CD1c-positive myeloid dendritic cell (primary cell): Measurements from ENCODE around the gene GMDS.

Source experiments
- DNase-seq: peaks from one replicate; pipeline ENCODE4 v3.0.0-alpha.2; 2016; ENCODE audit errors: extremely low spot score

GMDS gene

DNA sequence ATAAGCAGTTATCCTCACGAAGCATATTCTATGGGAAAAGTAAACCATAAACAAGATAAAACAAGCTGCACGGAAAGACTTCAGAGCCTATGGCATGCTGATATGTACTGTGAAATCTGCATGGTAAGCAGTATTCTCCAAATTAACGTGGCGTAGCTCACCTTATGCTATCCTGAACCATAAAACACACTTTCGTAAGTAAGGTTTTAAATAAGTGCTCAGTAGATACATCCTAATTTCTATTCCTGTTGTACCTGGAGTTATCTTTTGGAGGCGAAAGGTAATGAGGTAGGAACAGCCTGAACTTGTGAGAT, 208.7 kb downstream of the GMDS start:
- no peak for DNase-seq

DNA sequence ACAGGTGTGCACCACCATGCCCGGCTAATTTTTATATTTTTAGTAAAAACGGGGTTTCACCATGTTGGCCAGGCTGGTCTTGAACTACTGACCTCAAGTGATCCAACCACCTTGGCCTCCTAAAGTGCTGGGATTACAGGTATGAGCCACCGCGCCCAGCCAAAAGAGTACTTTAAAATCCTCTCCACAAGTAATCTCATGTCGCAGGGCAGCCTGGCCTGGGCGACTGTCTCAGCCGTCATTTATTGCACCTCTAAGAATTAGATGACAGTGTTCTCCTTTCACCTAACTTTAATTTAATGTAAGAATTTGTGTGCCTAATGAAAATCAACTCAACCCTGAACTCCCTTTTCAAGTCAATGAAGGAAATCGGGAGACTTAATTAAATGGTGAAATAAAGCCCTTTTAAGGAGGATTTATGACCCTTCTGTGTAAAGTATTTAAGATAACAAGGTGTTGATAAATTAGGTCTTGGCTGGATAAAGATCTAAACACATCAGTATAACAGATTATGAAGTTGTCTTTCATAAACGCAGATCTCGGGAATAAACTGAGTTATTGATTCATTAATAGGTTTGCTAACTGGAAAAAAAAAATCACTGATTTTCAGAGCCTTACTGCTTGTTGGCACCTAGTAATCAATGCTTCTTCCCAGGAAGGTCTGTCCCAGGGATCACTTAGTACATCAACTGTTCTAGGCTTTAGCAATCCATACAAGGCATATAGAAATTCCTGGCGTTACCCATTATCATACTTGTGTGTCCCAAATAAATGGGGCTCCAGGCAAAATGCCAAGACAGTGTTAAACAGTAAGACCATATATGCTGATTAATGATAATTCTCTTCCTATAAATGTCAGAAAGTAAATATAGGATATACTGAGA, 209.3 kb downstream of the GMDS start:
- DNase-seq = no peak

DNA sequence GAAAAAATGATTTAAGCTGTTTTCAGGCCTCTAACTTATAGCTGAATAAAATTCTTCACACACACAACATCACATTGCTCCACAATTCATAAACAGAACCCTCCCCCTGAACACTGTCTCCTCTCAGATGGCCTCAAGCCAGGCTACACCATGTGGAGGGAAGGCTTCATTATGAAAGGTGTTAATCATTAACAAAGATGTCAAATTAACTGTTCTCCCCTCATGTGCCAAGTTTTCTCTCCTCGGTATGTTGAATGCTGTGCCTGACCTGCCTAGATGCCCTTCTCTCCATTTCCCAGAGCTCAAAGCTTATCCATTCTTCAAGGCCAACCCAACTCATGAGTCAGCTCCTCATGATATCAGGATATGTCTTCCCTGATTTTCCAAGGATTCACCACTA, 210.4 kb downstream of the GMDS start:
- no peak for DNase-seq

DNA sequence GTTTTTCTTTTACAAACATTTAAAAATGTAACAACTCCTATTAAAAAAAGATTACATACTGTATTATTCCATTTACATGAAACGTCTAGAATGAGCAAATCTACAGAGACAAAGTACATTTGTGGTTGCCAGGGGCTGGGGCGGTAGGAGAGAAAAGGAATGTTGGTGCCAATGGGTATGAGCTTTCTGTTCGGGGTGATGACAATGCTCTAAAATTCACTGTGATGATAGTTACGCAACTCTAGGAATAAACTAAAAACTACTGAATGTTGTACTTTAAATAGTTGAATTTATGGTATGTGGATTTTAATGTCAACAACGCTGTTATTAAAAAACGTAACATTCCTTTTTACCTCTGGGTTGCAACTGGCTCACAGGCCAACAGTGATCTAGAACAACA, 211.1 kb downstream of the GMDS start:
- DNase-seq = no peak

DNA sequence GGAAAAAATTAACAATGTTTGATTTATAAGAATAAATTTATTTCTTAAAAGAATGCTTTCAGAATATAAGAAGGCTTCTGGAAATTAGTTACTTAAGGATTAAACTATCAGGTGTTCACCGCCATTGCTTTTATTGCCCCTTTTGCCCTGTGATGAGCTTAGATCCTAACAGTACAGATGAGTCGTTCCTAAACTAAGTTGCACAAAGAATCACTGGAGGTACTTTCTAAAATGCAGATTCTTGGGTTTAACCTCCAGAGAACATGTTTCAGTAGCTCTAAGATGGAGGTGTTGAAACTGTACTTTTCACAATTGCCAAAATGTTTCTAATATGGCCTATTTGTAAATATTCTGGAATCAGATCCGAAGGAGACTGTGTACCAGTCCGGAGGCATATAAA, 211.9 kb downstream of the GMDS start:
- no peak for DNase-seq

DNA sequence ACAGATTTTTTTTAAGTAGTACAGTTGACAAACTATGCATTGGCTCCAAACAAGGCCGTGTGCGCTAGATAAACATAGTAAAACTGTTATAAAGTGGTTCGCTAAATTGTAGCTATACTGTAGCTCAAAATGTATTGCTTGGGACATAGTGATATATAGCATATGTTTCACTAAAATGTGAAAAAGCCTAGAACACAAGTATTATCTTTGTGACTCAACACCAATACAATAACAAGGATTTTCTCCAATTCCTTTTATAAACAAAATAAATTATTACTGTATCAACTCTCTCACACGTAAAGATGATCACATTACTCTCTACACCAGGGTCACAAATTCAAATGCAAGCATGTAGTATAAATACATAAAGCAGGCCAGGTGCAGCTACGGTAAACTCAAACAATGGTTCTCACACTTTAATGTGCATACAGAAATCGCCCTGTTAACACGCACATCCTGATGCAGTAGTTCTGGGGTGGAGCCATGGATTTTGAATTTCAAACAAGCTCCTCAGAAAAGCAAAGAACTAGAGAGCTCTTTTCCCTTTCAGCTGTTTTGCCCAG, 214.6 kb downstream of the GMDS start:
- DNase-seq = no peak

DNA sequence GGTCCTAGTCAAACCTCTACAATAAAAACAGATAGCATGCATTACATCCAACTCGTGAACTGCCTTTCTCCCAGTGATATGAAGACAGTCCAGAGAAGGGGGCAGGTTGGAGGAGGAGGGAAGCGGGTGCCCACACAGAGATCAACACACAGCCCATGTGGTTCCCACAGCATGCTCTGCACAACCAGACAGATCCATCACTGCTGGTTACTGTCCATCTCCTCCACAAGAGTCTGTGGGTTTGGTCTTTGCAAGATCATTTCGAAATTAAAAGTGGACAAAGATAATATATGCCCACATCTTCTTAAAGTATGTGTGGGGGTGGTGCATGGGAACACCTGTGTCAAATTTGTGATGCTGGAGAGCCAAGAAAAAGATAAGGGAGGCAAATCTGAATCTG, 215.5 kb downstream of the GMDS start:
- no peak for DNase-seq

DNA sequence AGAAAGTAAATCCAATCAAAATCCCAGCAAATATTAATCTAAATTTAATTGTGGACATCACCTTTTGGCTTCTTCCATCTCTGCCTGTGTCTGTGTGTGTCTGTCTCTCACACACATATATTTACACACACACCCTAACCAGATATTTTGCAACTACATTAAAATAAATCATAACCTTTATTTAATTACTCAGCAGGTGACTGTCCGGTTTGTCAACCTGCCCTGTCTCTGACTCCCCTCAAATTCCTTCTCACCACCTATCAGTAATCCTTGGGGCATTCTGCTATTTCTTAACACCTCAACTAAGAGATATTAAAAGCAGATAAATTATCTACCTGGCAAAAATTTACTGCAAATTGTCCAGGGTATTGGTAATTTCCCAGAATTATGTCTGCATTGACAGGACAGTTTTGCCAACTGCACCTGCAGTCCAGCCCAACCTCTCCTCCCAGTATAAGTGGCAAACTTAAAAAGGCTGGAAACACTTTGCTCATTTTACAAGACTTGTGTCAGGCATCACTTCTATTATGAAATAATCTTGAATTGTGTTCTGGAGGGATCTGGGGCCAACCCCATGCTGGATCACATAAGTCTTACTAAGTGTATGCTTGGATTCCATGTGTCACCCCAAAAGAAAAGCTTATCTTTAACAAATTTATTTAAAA, 216.1 kb downstream of the GMDS start:
- no peak for DNase-seq

DNA sequence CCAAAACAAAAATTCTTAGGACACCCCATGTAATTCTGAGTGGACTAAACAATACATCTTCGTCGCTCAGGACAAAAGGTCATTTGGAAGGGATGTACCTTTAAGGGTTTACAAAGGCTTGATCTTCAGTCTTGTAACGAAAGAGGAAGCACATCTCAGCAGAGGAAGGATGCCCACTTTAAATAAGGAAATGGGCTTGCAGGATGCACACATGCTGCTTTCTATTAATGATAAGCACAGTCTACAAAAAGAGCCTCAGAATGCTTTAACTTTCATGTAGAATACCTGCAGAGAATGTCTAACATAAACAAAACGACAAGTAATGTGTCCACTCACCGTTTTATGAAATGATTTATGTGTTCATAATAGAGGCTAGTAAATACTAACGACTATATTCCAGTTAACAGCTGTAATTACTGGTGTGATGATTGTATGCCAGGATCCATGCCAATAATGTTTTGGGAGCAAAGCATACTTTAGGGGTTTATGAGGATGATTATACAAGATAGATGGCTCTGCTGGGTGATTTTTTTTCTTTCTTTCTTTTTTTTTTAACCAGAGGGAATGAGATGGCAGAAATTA, 216.9 kb downstream of the GMDS start:
- peak; percentile 37 for DNase-seq

DNA sequence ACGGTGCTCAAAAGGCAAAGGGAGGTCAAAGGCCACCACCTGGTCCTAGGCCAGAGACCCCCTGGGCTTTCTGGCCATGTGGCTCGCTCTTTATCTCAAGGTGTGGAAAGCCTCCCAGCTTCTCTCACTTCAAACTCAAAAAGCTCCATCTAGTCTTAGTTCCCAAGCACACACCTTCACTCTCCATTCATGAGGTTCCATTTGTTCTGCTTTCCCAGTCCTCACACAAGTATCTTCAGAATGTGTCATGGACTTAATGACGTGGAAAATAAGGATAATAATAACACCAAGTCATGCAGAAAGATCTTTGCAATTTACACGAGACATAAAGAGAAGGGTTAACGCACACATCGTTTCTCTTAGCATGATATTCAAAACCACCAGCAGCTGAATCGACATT, 219.3 kb downstream of the GMDS start:
- no peak for DNase-seq

DNA sequence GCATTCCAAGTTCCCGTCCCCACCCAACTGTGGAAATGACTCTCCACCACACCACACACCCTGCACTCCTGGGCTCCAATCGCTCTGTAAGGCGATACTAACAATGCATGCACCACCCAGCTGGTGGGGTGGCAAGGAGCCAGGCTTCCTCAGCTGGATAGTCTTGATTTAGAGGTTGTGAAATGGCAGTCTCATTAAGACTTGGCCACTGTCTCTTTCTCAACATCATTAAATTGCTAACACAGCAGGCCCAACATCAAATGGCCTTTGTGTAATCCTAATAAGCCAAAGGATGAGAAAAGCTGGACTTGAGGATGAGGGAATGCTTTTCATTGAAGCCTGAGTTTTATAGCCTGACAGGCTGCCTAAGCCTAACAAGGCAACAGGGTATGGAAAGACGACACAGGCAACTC, 223.7 kb downstream of the GMDS start:
- DNase-seq = no peak

DNA sequence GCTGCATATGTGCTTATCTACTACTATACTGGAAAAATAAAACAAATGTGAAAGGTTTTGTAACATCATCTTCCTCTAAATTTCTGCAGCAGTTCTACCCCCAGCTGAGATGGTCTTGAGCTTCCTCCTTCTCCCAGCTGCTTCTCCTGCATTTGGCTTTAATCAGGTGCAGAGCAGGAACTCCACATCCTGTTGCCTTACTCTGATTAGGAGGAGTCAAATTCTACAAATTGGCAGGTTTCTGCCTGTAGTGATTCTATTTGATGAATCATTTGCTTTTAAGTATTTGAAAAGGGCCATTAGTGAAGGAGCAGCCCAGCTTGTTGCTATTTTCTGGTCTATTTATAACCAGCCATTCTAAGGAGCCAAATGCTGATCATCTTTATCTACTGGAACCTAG, 224.5 kb downstream of the GMDS start:
- DNase-seq = peak; percentile 11

DNA sequence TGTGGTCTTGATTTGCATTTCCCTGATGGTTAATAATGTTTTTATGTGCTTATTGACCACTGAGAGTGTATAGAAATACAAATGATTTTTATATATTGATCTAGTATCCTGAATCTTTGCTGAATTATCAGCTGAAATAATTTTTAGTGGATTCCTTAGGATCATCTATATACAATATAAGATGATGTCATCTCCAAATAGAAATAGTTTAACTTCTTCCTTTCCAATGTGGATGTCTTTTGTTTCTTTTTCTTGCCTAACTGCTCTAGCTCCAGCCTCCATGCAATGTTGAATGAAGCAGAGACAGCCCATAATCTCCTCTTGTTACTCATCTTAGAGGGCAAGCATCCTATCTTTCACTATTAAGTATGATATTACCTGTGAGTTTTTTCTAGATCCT, 226.4 kb downstream of the GMDS start:
- DNase-seq = no peak

DNA sequence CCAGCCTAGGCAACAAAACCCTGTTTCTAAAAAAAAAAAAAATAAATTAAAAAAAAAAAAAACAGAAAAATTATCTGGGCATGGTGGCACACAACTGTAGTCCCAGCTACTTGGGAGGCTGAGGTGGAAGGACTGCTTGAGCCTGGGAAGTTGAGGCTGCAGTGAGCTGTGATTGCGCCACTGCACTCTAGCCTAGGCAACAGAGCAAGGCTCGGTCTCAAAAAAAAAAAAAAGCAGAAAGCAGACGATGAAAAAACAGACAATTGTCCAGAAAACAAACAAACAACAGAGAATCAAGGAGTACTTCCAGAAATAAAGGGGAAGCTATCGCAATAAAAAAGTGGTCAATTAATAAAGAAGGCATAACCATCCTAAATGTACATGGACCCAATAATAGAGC, 229.4 kb downstream of the GMDS start:
- DNase-seq = no peak

DNA sequence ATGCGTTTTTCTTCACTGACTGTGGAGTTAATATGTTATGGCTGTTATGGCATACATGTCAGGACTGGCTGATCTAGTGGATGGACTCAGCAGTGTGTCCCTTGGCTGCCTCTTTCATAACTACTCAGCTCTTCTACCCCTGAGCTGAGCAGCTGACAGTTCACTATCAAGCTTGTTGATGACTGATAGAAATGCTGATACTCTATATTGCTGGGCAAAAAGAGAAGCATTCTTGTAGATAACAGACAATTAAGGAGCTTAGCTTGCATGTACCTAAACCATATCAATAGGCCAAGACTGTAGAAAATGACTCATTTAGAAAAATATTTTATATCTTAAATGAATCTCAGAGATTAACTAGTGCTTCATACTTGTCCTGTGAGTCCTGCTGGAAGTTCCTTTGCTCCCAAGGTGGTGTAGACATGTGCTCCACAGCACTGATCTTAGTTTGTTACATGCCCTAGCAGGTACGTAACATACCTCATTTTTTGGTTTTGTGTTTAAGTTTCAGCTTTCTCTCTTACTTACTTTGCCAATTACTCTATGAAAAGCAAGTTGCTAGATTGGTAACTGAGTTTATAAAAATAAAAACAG, 236.9 kb downstream of the GMDS start:
- DNase-seq = no peak

DNA sequence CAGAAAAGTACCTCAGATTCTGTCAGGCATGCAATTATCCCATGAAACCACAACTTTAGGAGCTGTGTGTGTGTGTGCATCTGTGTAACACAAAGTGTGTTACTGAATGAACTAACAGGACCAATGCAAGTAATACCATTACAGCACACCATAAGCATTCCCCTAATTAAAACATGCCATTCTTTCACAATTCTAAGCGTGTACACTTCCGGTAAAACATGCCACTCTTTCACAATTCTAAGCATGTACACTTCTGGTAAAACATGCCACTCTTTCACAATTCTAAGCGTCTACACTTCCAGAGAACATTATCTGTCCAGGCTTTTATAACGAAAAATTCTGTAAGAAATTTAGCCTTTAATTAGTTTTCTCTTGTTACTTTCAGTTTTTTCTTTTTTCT, 238.2 kb downstream of the GMDS start:
- no peak for DNase-seq

DNA sequence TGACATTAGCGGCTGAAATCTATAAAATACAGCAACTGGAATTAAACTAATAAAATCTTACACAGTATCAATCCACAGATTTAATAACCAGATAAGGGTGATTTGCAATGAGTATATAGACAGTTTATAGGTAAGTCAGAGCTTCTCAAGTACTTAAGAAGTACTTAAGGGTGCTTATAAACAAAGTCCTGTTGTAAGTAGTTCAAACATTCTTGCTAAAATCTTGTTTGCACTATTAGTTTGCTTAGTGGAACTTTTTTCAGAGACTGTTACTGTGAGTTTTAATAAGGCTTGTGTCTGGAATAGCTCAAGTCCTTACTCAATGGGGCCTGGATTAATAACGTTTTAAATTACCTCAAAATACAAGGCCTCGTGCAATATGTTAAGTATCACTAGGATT, 240.5 kb downstream of the GMDS start:
- no peak for DNase-seq

DNA sequence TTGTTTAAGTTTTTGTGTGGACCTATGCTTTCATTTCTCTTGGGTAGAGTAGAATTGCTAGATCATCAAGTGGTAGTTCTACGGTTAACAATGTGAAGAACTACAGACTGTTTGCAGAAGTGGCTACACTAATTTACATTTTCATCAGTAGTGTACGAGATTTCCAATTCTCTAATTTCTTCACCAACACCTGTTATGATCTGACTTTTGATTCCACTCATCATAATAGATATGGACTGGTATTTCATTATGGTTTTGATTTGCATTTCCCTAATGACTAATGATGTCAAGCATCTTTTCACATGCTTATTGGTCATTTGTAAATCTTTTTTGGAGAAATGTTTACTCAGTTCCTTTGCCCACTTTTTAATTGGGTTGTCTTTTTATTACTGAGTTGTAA, 244.4 kb downstream of the GMDS start:
- no peak for DNase-seq

DNA sequence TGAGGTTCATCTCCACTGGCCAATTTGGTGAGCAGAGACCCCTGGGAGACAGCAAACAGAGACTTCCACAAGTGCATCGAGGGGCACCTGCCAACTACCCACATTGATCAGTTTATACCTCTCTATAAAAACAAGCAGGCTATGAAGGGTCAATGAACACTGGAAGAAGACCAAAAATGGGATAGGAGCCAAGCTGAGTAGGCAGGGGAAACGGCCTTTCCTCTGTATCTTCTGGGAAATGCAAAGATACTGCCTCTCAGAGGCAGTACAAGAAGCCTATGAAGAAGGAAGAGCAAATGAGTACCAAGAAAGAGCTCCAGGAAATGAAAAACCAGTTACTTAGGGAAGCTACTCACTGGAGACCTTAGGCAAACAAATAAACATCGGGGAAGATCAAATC, 247.7 kb downstream of the GMDS start:
- DNase-seq = no peak

DNA sequence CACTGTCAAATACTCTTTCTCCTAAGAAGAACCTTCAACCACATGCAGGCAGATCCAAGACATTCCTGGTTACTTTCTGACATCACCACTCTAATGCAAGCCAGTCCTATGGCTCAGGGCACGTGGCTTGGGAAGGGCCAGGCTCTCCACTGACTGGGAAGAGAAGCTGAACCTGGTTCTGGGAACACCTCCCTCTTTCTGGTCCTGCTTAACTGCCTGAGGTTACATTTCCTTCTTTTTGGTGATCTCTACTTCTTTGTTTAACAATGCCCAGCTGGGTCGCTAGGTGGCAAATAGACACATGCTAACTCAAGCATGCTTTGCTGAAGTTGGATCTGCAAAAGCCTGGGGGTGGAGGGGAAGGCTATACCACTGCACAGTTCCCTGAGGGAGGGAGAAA, 249.8 kb downstream of the GMDS start:
- no peak for DNase-seq

DNA sequence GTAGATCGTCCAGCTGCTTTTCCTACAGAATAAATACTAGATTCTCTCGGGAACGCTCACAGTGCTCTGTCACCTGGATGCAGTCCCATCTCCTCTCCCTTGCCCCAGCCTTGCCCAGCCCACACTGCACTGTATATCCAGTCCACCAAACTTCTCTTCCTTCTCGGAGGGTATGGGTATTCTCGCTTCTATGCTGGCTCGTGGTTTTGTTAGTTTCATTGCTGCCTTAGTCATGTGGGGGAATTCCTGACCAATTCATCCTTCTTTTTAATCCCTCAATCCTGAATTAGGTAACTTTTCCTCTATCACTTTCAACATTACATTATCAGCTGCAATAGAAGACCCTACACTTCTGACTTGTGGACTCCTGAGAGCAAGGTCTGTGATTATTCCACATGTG, 252.4 kb downstream of the GMDS start:
- no peak for DNase-seq

DNA sequence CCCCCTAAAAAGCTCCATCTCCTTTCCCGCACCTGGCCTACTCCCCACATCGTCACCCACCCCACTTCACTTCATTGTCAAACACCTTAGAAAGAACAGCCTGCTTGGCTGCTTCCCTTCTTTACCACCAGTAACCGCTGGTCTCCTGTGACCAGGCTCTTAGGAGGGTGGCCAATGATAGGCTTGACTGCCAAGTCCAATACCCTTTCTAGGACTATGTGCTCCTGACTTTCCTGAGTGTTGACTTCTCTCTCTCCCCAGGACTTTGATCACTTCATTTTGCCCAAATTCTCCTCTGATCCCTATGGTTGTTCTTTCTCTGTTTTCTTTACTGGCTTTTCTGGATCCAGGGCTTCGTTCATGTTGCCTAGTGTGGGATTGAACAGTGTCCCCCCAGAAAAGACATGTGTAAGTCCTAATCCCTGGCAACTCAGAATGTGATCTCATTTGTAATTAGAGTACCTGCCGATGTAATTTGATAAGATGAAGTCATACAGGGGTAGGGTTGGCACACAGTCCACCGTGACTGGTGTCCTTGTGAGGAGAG, 254.0 kb downstream of the GMDS start:
- DNase-seq = no peak
